ENCODE data around the gene HIF1A. TPM values are rescaled to one million over a fixed set of nuclear protein-coding genes. Genes with fewer than 3 reads are reported as not detected.

HIF1A gene
- total and polyA plus RNA-seq, 10 of the 15 experiments (the other 5 are each of a cell fraction or from before 2014, with no cell fraction given): 18.3 to 97.0 (median 75.3) TPM

DNA sequence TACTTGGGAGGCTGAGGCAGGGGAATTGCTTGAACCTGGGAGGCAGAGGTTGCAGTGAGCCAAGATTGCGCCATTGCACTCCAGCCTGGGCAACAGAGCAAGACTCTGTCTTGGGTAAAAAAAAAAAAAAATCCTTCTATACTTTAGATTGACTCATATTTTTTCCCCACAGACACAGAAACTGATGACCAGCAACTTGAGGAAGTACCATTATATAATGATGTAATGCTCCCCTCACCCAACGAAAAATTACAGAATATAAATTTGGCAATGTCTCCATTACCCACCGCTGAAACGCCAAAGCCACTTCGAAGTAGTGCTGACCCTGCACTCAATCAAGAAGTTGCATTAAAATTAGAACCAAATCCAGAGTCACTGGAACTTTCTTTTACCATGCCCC is 42.6 kb downstream of the HIF1A start:
- Histone ChIP-seq H3K4me2 (ENCODE audit: control insufficient read depth, insufficient read depth) (no peak overlapping the region), H3K9ac (ENCODE audit: control insufficient read depth, insufficient read depth, low read length) (no peak overlapping the region), H3K27me3 (replicated peaks in 1 of 2; ENCODE audit: control insufficient read depth in 2 of 2, insufficient read depth in 2 of 2, low read length in 1 of 2) (no peaks in the 10 kb centered on the region), H3K9me3 (replicated peaks; ENCODE audit: control insufficient read depth, insufficient read depth, low read length) (no peaks in the 10 kb centered on the region), H4K20me1 (ENCODE audit: control insufficient read depth, insufficient read depth) (no peaks in the 10 kb centered on the region), H3K4me3 (no peak overlapping the region), H3K36me3 (ENCODE audit: control insufficient read depth in 2 of 2, insufficient read depth in 2 of 2, low read length in 1 of 2) (peaks cover 6 to 43% of the 10 kb centered on the region in 2 experiments), H2AFZ (ENCODE audit: control insufficient read depth, low read depth, low read length) (no peak overlapping the region), H3K79me2 (ENCODE audit: control insufficient read depth, insufficient read depth, low read length) (peaks cover 64% of the 10 kb centered on the region), H3K4me1 (ENCODE audit: control insufficient read depth, insufficient read depth, low read length) (no peaks in the 10 kb centered on the region), H3K27ac (ENCODE audit: control insufficient read depth, insufficient read depth) (no peak overlapping the region)
- POLR2A ChIA-PET: interaction anchor here (0.6 kb wide), 1 partner anchor 9 kb away, joined by 6 read pairs; no protein-coding TSS in a partner anchor
- RAD21 ChIA-PET (ENCODE audit: unreplicated experiment): interaction anchor here (1.3 to 2.5 kb wide), 5 partner anchors 11 to 100 kb away, joined by 4 to 17 read pairs (median 5); no protein-coding TSS in a partner anchor
- BruUV-seq (replicated peaks): no TSS peak
- no peak for ATAC-seq
- SMC1A ChIA-PET (ENCODE audit: uncharacterized antibody, unreplicated experiment): interaction anchor here (0.9 to 3.3 kb wide), 4 partner anchors 8 to 23 kb away, joined by 5 to 26 read pairs (median 14); no protein-coding TSS in a partner anchor
- intact Hi-C loops (cut with micrococcal nuclease; ENCODE audit: unreplicated experiment): no loop called here
- no peak for FAIRE-seq
- TF ChIP-seq RFX5 (IDR thresholded peaks at IDR 0.05; ENCODE audit: low read depth, low read length) (peak; percentile 59; the same call in 1 of the 2 replicates), ATF7 (IDR thresholded peaks at IDR 0.05; ENCODE audit: low read depth) (peak; percentile 78), KLF5 (IDR thresholded peaks at IDR 0.05; ENCODE audit: partially characterized antibody) (no peak), ATF2 (IDR thresholded peaks at IDR 0.05; ENCODE audit: low read length) (peak; percentile 49; the same call in 1 of the 2 replicates)
- TF ChIP-seq, protein P1, sequence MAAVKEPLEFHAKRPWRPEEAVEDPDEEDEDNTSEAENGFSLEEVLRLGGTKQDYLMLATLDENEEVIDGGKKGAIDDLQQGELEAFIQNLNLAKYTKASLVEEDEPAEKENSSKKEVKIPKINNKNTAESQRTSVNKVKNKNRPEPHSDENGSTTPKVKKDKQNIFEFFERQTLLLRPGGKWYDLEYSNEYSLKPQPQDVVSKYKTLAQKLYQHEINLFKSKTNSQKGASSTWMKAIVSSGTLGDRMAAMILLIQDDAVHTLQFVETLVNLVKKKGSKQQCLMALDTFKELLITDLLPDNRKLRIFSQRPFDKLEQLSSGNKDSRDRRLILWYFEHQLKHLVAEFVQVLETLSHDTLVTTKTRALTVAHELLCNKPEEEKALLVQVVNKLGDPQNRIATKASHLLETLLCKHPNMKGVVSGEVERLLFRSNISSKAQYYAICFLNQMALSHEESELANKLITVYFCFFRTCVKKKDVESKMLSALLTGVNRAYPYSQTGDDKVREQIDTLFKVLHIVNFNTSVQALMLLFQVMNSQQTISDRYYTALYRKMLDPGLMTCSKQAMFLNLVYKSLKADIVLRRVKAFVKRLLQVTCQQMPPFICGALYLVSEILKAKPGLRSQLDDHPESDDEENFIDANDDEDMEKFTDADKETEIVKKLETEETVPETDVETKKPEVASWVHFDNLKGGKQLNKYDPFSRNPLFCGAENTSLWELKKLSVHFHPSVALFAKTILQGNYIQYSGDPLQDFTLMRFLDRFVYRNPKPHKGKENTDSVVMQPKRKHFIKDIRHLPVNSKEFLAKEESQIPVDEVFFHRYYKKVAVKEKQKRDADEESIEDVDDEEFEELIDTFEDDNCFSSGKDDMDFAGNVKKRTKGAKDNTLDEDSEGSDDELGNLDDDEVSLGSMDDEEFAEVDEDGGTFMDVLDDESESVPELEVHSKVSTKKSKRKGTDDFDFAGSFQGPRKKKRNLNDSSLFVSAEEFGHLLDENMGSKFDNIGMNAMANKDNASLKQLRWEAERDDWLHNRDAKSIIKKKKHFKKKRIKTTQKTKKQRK (IDR thresholded peaks at IDR 0.05; ENCODE audit: low read depth, low read length): no peak
- WGBS (ENCODE audit: insufficient coverage, insufficient replicate concordance, low lambda C conversion rate, missing lambda C conversion rate): 98% methylated on average over 5 of the region's 5 CpGs
- in situ Hi-C loops (cut with MboI): no loop called here
- CTCF ChIA-PET: interaction anchor here (1.1 to 1.2 kb wide), 2 partner anchors 99 to 100 kb away, joined by 3 to 4 read pairs; no protein-coding TSS in a partner anchor
- no peak for DNase-seq (ENCODE audit: low read depth, low spot score)

Measured in GM12878 (cell line).